ENCODE measurements around the gene SDK2.

The SDK2 gene

DNA sequence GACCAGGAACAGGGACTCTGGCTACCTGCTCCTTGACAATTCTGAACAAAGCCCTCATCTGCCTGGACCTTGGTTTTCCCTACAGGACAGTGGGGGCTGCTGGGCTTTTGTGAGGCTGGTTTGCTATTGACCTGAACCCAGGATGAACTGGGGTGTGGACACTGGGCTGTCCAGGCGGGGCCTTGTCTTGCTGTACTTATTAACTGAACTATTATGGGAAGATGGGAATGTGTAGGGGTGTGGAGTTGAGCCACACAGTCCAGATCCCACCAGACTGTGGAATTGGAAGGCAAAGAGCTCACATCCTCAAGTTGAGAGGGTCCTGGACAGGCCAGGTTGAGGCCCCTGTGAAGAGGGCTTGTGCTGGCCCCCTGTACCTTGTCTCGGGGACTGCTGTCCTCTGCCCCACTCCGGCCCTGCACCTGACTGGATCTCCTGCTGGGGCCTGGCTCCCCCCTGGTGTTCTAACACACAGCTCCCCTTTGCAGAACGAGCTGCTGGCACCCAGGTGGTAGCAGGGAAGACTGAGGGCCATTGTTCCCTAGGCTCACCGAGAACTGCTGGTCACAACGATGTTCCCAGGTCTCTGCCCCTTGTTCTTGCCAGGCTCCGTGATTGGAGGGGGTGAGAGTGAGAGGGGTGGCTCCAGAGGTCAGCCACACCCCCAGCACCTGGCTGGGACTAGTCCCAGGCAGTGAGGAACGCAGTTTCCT lies 280.6 kb downstream of the SDK2 start:
- DNase-seq (ENCODE audit: low spot score): no peak

DNA sequence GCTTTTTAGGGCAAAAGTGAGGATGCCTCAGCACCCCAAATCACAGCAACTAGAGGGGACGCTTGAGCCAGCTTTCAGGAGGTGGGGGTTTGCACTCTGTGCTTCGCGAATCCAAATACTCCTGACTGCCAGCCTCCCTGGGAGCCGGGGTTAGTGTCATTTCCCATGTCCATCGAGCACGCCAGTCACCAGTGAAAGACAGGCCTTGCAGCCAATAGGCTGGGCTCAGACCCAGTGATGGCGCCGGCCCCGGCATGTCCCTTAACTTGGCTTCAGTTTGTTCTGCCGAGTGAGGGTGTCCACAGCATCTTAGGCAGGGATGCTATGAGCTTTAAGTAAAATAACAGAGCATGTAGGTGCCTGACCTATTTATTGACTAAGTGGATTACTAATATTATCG lies 281.5 kb downstream of the SDK2 start:
- no peak for DNase-seq (ENCODE audit: low spot score)

DNA sequence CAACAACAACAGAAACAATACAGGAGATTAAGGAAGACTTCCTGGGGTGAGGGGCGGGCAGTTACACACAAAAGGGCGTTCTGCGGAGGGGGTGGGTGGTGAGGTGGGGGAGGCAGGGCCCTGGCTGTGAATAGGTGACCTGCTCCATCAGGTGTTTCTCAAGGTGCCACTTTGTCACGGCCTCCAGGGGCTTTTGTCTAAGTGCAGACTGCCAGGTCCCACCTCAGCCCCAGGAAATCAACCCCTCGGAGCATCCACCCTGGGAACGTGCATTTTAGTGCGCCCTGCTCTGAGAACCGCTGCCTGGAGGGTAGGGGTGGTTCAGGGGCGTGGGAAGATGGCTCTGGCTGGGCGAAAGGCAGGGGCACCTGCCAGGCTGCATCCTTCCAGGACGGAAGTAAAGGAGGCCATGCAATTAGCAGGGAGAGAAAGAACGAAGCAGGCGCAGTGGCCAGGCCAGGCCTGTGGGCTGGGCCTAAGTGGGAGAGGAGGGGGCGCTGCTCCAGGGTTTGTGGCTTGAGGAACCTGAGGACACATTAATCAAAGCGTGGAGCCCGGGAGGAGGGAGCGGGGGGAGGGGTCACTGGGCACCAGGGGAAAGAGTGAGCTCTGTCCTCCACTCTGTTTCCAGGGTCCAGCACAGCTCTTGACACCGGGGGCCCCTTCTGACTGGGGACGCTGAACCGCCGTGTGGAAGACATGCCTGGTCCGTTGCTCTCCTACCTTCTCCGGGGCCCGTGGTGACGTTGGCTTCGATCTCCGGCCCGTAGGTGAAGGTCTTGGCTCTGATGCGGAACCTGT lies 283.1 kb downstream of the SDK2 start:
- DNase-seq (ENCODE audit: low spot score): no peak

DNA sequence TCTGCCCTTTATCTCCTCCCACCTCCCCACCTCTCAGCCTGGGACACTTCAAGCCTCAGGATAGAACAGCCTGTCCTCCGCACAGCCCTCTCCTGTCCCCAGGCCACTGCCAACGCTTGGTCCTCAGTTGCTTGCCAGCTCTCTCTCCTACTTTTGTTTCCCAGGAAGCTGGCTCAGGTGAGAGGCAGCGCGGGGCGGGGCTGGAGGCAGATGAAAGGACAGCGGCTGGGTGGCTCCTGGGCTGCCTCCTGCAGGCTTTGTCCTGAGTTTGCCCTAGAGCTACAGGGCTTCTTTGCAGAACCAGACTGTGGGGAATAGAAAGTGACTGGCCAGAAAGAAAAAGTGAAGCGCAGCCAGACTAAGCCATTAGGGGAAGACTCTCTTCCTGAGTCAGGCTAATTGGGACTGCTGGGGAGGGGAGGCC lies 284.2 kb downstream of the SDK2 start:
- no peak for DNase-seq (ENCODE audit: low spot score)

DNA sequence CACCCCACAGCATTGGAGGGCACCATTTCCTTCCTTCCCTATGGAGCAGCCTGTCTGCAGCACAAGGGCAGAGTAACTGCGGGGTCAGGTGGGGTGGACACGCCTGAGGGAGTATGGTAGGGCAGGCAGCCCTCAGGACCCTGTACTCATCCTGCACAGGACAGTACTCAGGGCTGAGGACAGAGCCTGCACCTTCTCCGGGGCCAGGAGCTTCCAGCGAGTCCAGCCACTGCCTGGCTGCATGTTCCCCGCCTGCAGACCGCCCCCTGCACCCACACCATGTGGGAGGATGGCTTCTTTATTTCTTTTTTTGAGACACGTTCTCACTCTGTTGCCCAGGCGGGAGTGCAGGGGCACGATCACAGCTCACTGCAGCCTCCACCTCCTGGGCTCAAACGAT lies 284.9 kb downstream of the SDK2 start:
- no peak for DNase-seq (ENCODE audit: low spot score)

DNA sequence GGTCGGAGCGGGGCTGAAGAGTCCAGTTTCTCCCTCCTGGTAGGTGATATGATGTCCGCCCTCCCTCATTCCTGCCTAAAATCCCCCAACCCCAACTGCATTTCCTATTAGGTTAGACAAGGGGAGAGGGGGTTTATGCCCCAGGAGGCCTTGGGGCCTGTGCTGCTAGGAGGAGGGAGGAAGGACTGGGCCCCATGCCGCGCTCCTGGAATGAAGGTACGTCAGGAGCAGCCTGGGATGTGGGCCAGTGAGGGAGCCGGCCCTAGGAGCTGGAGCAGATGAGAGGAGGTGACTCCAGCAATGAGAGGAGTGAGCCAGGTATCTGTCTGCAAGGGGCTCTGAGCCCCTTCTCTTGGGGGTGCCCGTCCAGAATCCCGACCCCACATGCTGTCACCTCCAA lies 285.6 kb downstream of the SDK2 start:
- no peak for DNase-seq (ENCODE audit: low spot score)

DNA sequence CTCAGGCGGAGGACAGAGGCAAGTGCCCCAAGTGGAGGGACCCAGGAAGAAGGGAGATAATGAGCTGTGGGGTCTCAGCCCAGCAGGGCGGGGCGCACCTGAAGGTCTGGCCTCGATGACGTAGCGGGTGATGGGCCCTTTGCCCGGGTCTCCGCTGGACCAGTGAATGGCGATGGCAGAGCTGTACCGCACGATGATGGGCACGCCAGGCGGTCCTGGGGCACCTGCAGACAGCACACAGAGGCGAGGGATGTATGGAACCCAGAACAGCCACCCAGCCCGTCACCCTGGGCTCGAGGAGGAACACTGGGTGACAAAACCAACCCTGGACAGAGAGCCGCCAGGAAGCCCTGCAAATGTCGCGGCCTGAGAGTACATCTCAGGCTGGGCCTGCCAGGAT lies 286.3 kb downstream of the SDK2 start:
- DNase-seq (ENCODE audit: low spot score): no peak

DNA sequence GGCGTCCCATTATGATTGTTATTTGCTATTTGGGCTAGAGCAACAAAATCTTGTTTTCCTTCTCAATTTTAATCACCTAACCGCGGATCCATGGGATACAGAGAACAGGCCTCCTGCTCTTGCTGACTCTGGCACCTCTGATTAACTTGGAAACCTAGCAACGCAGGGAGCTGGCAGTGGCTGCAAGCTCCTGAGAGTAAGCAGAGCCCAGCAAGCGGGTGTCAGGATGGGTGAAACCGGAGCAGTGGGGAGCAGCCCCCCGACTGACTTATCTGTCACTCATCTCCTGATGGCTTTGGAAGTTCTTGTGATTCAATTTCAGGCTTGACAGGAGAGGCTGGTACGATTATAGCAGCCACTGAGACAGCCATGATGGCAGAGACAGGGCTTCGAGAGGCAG lies 286.9 kb downstream of the SDK2 start:
- no peak for DNase-seq (ENCODE audit: low spot score)

DNA sequence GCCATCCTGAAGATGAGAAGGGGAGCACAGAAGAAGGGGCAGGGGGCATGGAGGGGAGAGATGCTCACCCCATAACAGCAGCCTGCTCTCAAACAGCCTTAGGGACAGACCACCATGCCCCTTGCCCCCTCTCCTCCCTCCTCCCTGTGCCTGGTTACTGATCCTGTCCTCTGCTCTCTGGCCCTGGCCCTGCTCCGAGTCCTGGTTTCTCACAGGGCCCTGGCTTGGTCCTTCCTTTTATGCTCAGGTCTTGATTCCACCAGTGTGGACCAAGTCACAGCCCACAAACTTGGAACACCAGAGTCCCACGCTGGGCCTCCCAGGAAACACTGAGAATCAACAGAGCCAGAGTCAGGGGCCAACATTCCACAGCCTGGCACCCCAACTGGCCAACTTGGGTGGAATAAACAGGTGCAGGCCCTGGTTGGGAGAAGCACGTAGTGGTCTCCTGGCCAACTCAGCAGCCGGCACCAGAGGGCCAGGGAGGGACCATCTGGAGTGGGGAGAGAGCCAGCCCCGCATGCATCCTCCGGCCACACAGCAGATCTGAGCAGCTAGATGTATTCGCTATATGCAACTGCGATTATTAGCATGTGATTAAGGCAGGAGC lies 287.6 kb downstream of the SDK2 start:
- no peak for DNase-seq (ENCODE audit: low spot score)

DNA sequence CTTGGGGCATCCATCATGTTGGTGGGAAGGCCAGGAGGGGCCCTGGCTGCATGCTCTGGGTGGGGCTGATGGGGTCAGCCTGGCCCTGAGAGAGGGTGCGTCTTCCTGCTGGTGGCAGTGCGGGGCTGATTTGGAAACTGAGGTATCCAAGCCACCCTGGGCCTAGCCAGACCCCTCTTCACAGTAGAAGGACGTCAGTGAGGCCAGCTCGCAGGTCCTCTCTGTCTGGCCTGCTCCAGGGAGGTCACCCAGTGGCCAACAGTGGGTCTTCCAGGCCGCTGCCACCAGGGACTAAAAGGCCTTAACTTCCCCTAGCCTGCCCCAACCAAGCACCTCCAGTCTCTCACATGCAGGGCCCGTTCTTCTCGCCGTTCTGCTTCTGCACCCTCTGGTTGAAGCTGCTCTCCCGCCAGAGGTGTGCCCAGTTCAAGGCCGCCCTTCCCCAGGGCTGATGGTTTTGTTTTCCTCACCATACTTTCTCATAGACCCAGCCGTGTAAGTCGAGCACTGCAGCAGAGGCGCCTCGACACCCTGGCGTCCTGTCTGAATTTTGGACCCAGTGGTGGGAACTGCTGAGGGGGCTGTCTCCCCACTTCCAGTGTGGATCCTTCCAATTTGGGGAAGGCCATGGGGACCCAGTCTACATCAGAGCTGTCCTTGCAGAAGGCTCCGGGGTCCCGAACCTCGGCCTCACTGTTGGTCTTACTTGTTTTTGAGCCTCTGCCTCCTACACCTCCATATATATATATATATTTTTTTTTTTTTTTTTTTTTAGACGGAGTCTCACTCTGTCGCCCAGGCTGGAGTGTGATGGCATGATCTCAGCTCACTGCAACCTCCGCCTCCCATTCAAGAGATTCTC lies 289.6 kb downstream of the SDK2 start:
- DNase-seq (ENCODE audit: low spot score): no peak

DNA sequence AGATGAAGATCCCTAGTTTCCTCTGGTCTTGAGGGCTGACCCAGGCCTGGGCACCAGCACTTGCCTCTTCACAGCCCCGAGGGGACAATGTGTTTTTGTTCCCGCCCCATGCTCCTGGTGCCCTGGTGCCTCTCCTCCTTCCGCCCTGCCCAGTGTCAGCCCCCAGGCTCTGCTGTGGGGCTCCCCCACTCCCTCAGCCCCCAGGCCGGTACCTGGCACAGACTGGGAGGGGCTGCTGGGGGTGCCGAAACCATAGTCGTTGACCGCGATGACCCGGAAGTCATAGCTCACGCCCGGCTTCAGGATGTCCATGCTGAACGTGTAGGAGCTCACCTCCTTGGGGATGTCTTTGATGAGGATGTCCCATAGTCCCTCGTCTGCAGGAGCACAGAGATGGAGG lies 292.0 kb downstream of the SDK2 start:
- DNase-seq (ENCODE audit: low spot score): no peak

DNA sequence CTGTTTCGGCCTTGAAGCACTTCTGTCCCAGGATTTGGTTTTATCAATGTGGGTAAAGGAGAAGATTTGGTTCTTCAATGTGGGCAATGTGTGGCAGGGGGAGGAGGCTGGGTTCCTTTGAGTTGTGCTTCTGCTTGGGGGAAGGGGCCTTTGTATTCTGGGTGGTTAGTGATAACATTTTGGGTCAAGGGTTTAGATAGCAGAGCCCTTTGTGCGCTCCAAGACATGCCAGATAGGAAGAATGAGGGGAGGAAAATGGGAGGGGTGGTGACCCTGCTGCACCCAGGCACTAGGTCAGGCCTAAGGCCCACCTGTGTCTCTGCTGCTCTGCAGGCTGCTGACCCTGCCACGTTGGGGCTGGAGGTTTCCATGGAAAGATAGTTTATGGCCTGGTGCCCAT lies 292.5 kb downstream of the SDK2 start:
- DNase-seq (ENCODE audit: low spot score): no peak

DNA sequence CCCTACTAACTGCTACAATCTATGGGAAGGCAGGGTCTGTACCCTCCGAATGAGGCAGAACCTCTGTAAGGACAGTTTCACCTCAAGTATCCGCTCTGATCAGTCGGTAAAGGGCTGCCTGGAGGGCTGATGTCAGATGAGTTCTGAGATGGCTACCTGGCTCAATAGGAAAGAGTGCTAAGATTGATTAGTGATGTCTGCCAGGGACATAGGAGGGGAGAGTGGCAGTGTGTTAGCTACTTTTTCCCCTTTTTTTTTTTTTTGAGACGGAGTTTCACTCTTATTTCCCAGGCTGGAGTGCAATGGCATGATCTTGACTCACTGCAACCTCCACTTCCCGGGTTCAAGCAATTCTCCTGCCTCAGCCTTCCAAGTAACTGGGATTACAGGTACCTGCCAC lies 293.4 kb downstream of the SDK2 start:
- DNase-seq (ENCODE audit: low spot score): no peak

DNA sequence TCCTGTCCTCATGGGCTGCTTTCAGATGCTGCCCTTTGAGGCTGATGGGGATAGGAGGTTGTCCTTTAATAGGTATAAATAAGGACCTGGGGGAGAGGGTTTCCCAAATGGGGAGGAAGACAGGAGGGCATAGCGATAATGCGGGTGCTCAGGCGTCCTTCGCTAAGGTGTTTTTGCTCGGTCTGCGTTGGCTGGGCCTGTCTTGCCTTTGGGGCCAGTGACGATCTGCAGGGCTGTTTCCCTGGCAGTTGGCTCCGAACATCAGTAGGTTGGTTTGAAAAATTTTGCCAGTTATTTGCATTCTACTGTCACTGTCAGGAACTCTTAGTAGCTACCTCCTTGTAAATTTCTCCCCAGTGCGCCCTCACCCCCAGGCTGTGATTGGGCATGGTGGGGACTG lies 294.6 kb downstream of the SDK2 start:
- DNase-seq (ENCODE audit: low spot score): no peak

DNA sequence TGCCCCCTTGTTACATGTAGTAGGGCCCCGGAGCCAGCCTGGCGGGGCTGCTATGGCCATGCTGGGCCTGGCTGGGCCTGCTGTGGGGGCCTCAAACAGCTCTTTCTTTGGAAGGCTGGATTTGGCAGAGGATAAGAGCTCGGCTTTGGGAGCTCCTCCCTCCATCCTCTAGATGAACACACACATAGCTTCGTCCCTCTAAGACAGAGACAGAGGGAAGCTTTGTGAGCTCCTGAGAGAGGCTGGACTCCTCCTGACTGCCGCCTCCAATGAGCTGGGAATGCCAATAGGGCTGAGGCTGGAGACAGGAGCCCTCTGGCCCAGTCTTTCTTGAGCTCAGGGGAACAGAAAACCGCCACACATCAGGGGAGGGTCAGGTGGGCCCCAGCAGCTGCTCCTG lies 295.1 kb downstream of the SDK2 start:
- no peak for DNase-seq (ENCODE audit: low spot score)

DNA sequence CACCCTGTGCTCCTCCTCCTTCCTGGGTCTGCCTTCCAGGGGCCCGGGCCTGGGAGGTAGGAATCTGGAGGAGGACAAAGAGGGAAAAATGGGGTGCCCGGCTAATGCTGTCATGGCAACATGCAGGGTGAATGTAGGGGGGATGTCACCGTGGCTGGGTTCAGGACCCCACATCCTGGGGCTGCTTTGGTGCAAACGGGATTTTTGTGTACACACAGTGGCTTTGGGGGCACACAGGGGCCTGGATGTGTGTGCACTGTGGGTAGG lies 295.5 kb downstream of the SDK2 start:
- no peak for DNase-seq (ENCODE audit: low spot score)

DNA sequence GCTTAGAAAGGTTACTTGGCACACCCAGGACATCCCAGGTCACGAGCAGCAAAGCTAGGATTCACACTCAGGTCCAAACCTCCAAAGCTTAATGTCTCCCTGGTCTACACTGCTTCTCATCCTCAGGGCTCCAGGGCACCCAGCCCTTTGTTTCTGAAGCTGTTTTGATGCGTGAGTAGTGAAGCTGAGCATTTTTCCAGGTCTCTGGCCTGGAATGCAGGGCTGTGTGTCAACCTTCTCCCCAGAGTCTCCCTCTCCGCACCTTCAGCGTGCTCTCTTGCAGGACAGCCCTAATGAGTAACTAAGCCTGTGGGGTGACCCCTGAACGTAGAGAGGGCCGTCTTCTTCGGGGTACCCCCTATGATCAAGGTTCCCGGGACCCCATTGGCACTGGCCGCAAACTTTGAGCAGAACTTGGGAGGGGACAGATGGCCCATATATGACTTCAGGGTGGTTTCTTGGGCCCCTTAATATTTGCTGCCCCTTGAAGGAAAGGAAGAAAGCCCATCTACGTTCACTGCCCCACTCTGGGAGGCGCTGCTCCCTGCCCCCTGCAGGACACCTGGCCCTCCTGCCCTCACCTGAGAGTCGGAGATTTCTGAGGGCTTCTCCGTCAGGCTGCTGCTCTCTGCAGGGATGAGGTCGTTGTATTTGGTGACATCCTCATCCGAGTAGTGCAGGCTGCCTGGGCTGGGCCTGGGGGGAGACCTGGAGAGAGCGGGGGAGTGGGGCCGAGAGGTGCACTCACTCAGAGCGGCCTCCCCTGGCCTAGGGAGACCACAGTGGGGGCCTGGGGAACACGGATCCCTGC lies 296.0 kb downstream of the SDK2 start:
- DNase-seq (ENCODE audit: low spot score): no peak

DNA sequence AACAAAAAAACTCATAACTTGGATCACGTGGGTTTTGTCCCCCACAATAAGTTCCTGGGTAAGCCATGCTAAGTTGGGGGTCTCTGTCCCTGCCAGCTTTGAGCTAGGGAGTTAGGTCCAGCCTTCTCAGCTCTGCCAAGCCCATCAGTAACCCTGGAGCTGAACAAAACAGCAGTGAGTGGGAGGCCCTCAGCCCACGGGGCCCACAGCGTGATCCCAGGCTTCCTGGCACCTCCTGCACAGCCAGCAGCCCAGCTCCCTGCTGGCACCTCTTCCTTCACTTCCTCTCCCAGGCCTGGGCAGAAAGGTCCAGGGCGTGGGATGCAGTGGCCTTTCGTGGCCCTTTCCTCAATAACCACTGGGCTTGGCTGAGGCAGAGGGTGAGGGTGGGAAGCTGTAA lies 296.9 kb downstream of the SDK2 start:
- DNase-seq (ENCODE audit: low spot score): no peak

DNA sequence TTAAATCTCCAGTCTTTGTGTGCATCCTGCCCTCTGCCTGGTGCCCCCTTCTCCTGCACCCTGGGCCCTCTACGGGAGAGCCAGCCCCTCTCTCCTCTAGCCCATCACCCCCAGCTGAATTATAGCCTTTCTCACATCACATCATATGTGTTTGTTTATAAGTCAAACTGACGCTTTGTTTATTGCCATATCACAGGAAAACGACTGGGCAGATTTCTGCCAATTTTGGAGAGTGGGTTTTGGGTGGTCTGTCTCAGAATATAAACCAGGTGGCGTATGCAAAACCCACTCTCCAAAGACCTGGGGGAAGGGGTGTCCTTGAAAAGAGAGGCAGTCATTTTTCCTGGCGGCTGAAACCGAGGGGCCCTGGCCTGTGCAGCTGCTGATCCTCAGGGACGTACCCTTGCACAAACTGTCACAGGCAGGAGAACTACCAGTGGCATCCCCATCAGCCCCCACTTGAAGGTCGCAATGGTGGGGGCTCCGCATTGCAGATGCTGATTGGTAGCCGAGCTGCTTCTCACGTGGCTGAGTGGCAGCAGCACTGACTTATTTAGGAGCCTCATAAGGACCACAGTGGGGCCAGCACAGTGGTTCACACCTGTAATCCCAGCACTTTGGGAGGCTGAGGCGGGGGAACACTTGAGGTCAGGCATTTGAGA lies 297.6 kb downstream of the SDK2 start:
- DNase-seq (ENCODE audit: low spot score): no peak

DNA sequence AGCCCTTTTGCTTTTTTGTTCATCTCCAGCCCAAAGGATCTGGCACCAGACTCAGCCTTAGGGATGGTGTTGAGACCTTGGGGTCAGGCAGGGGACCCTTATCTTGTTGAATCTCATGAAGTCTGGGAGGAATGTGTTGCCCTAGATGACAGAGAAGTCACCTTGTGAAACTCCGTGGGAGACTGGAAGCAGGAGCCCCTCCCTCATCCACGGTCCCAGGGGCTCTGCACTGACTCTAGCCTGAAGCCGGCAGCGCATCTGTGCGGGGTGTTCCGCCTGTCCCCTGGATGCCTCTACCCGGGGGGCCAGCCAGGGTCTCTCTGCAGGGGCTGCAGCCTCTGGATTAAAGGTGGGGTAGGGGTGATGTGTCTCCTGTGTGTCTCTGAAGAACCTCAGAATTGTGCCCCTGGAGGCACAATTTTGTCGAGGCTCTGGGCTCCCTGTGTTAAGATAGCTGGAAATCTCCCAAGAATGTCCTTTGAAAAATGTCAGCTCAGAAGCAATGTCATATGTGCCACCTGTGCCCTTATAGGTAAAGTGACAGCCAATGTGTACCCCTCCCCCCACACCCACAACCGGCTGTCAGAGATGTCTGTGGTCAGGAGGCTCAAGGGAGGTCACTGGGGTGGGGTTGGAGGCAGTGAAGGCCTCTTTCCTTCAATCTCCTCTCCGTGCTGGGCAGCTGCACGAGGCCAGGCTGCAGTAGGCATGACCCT lies 300.3 kb downstream of the SDK2 start:
- DNase-seq (ENCODE audit: low spot score): no peak
